ENCODE results near the gene USP34.

- TF ChIP-seq MYC (IDR thresholded peaks at IDR 0.05; ENCODE audit: low read depth, low read length) = no peak
- no peak for TF ChIP-seq CTCF (IDR thresholded peaks at IDR 0.05; ENCODE audit: low read depth, low read length)
Observed at GRCh38 chr2:61335187-61335586, 135.7 kb downstream of the USP34 start.

Data from NB4 (cell line).